Endothelial cell of umbilical vein (primary cell): ENCODE measurements around the gene SMIM24. TPM values are rescaled to one million over a fixed set of nuclear protein-coding genes. Genes with fewer than 3 reads are reported as not detected.

ENCODE experiments used
- BruUV-seq: library from RNA; stranded (reverse); fragments of 400-500 nt; replicated peaks from 2 replicates; lab custom pipeline; 2021; lab: Mats Ljungman, UMichigan
- CTCF ChIA-PET: fragments of 300-600, 350-600 bp; sonication (Branson Sonifier 250); formaldehyde crosslinking; loops from one replicate; lab custom pipeline; 2021; ENCODE audit warnings: antibody characterized with exemption, inconsistent platforms; lab: Charles Lee
- POLR2A ChIA-PET: fragments of 300-600, 350-600 bp; sonication (Branson Sonifier 250); formaldehyde crosslinking; loops from one replicate; lab custom pipeline; 2021; ENCODE audit warnings: antibody characterized with exemption, inconsistent platforms; lab: Charles Lee
- DNase-seq: peaks from one replicate; pipeline ENCODE4 v3.0.0-alpha.2; 2011; ENCODE audit warnings: low read depth, low spot score
- FAIRE-seq: peaks from 2 replicates; lab custom pipeline; 2011; peaks lifted over from hg19 to GRCh38; lab: Jason Lieb, UNC
- H2AFZ ChIP-seq: 2 replicates; pipeline ENCODE4 v1.6.0; 2012; ENCODE audit warnings: low read depth, low read length, control low read depth, inconsistent platforms
- H3K27ac ChIP-seq: 2 replicates; pipeline ENCODE4 v1.5.1; 2011; ENCODE audit warnings: low read depth, mild to moderate bottlenecking, control low read depth, low read length, moderate library complexity; ENCODE audit not compliant: insufficient read depth
- H3K27me3 ChIP-seq, 2 experiments: 2 replicates each; pipeline versions ENCODE4 v1.6.0 to v1.6.1; 2011; ENCODE audit warnings: low read length in 2 of 2, mixed read lengths in 1 of 2; ENCODE audit not compliant: control insufficient read depth in 2 of 2, insufficient read depth in 2 of 2
- H3K36me3 ChIP-seq, 2 experiments: 2 replicates in 1 of 2; 3 replicates in 1 of 2; pipeline ENCODE4 v1.5.1; 2011; ENCODE audit warnings: low read length in 2 of 2, mild to moderate bottlenecking in 1 of 2, moderate library complexity in 1 of 2; ENCODE audit not compliant: control insufficient read depth in 2 of 2, insufficient read depth in 2 of 2; ENCODE audit errors: extremely low read depth in 1 of 2
- H3K4me1 ChIP-seq: 3 replicates; pipeline ENCODE4 v1.5.1; 2011; ENCODE audit warnings: mild to moderate bottlenecking, low read length; ENCODE audit not compliant: control insufficient read depth, insufficient read depth; ENCODE audit errors: extremely low read depth
- H3K4me2 ChIP-seq: 2 replicates; pipeline ENCODE4 v1.6.1; 2011; ENCODE audit warnings: low read length, control low read depth, mixed read lengths; ENCODE audit not compliant: insufficient read depth
- H3K4me3 ChIP-seq, 3 experiments: fragments of 200-600 bp in 1 of 3; sonication (generic), shearing (Covaris generic) in 1 of 3; replicated peaks in 1 of 3; 2 replicates each; pipeline ENCODE4 v1.5.1; 2011 to 2016; ENCODE audit warnings: control low read depth in 3 of 3, low read length in 3 of 3, mild to moderate bottlenecking in 2 of 3, inconsistent platforms in 1 of 3, low read depth in 1 of 3, moderate library complexity in 1 of 3; ENCODE audit not compliant: insufficient read depth in 1 of 3
- H3K79me2 ChIP-seq: 2 replicates; pipeline ENCODE4 v1.6.0; 2012; ENCODE audit warnings: low read length, inconsistent platforms; ENCODE audit not compliant: control insufficient read depth, insufficient read depth
- H3K9ac ChIP-seq: replicated peaks from 2 replicates; pipeline ENCODE3; 2011; ENCODE audit warnings: low read length, control low read depth; ENCODE audit not compliant: insufficient read depth; ENCODE audit errors: extremely low read depth
- H3K9me1 ChIP-seq: replicated peaks from 3 replicates; pipeline ENCODE4 v1.6.0; 2011; ENCODE audit warnings: mild to moderate bottlenecking, low read length; ENCODE audit not compliant: control insufficient read depth, insufficient read depth; ENCODE audit errors: extremely low read depth
- H3K9me3 ChIP-seq: replicated peaks from 2 replicates; pipeline ENCODE4 v1.5.1; 2012; ENCODE audit warnings: low read length, inconsistent platforms; ENCODE audit not compliant: control insufficient read depth, insufficient read depth
- H4K20me1 ChIP-seq: replicated peaks from 2 replicates; pipeline ENCODE3; 2011; ENCODE audit warnings: mild to moderate bottlenecking, low read length; ENCODE audit not compliant: control insufficient read depth, insufficient read depth; ENCODE audit errors: extremely low read depth
- EZH2 ChIP-seq: IDR thresholded peaks from 2 replicates; pipeline ENCODE4 v1.6.1; 2012; ENCODE audit warnings: borderline replicate concordance, low read depth, mild to moderate bottlenecking, moderate library complexity, low read length, inconsistent platforms; ENCODE audit not compliant: severe bottlenecking
- GATA2 ChIP-seq: IDR thresholded peaks from 2 replicates; pipeline ENCODE4 v1.7.0; 2011; ENCODE audit warnings: low read depth, mild to moderate bottlenecking, moderate library complexity, mixed read lengths, low read length; ENCODE audit not compliant: insufficient read length, insufficient read depth
- JUN ChIP-seq: IDR thresholded peaks from 2 replicates; pipeline ENCODE4 v1.6.1; 2011; ENCODE audit warnings: borderline replicate concordance, low read depth; ENCODE audit not compliant: insufficient read length, insufficient read depth
- POLR2A ChIP-seq: IDR thresholded peaks from 2 replicates; pipeline ENCODE4 v1.6.1; 2012; ENCODE audit warnings: low read depth, mild to moderate bottlenecking, control low read depth, low read length
- POLR2AphosphoS5 ChIP-seq: IDR thresholded peaks from 2 replicates; pipeline ENCODE4 v1.6.1; 2012; ENCODE audit warnings: low read depth, mild to moderate bottlenecking, control low read depth, low read length, moderate library complexity; ENCODE audit not compliant: insufficient read depth
- dilution Hi-C: fragments of 300-500 bp; cut with MboI; formaldehyde crosslinking; loops from one replicate; pipeline ENCODE4 v1.15.0; 2019; ENCODE audit warnings: low sequenced_read_pairs; ENCODE audit not compliant: extremely low pct_ligation_motif_present
- intact Hi-C: fragments of 100-400 bp; cut with micrococcal nuclease; formaldehyde crosslinking; loops from one replicate; pipeline ENCODE4 v1.10.0; 2022
- polyA plus RNA-seq, 4 experiments: library from polyadenylated mRNA; depleted of rRNA in 3 of 4; stranded (reverse) in 3 of 4; unstranded in 1 of 4; fragments of >200 nt; gene quantifications; 2 replicates each; pipeline versions ENCODE4 v1.2.1 to v1.2.3, GENCODE V29; 2011 to 2012; ENCODE audit warnings: missing spikeins in 1 of 4
- total RNA-seq: library from RNA; stranded (reverse); gene quantifications from 2 replicates; pipeline ENCODE4 v1.2.3, GENCODE V29; 2021
- TF ChIP-seq, protein P1 (sequence below): IDR thresholded peaks from 2 replicates; pipeline ENCODE4 v1.6.1; 2011; ENCODE audit not compliant: insufficient read depth, insufficient read length

SMIM24 gene
- total and polyA plus RNA-seq, 2 donors (not counting 3 experiments of a cell fraction or from before 2014, with no cell fraction given): not detected

GRCh38 chr19:3463714-3464586 is 16.4 kb downstream of the SMIM24 start:
- DNase-seq: no peak
- intact Hi-C loops: no loop called here
- H4K20me1 ChIP-seq: no peaks in the 10 kb centered on the region
- peaks cover 0 to 8% of the 10 kb centered on the region in 2 experiments for H3K36me3 ChIP-seq
- no peak overlapping the region for H3K4me3 ChIP-seq
- no peak overlapping the region for H3K9ac ChIP-seq
- H3K27me3 ChIP-seq: no peaks in the 10 kb centered on the region
- CTCF ChIA-PET: interaction anchor here (1.1 kb wide), 1 partner anchor 9 kb away, joined by 4 read pairs; no protein-coding TSS in a partner anchor
- POLR2A ChIA-PET: no interaction called here
- no peaks in the 10 kb centered on the region for H3K9me1 ChIP-seq
- no TSS peak for BruUV-seq
- no peak overlapping the region for H3K4me2 ChIP-seq
- peaks cover 12% of the 10 kb centered on the region for H3K4me1 ChIP-seq
- FAIRE-seq: no peak
- no peak overlapping the region for H3K27ac ChIP-seq
- H2AFZ ChIP-seq: no peak overlapping the region
- TF ChIP-seq GATA2 (no peak), POLR2AphosphoS5 (no peak), EZH2 (no peak), JUN (no peak), POLR2A (no peak)
- TF ChIP-seq, protein P1, sequence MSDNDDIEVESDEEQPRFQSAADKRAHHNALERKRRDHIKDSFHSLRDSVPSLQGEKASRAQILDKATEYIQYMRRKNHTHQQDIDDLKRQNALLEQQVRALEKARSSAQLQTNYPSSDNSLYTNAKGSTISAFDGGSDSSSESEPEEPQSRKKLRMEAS: no peak
- H3K9me3 ChIP-seq: no peaks in the 10 kb centered on the region
- dilution Hi-C loops: no loop called here
- H3K79me2 ChIP-seq: no peaks in the 10 kb centered on the region
